ENCODE data around the gene TBC1D22A.

GRCh38 chr22:47147572-47147971 lies 385.1 kb downstream of the TBC1D22A start:
- TF ChIP-seq CTCF (optimal IDR thresholded peaks at IDR 0.05 in 1 of 3, IDR thresholded peaks at IDR 0.05 in 1 of 3, conservative IDR thresholded peaks at IDR 0.05 in 1 of 3; ENCODE audit: extremely low read depth in 1 of 3, insufficient read depth in 2 of 3, low read length in 3 of 3): no peak
- no peak for TF ChIP-seq EZH2 (IDR thresholded peaks at IDR 0.05; ENCODE audit: low read length)

All from keratinocyte (primary cell).